ENCODE measurements around the gene SLC16A9.

The SLC16A9 gene

GRCh38 chr10:59657724-59658123, 51.9 kb downstream of the SLC16A9 start:
- TF ChIP-seq CTCF (IDR thresholded peaks at IDR 0.05; ENCODE audit: low read depth, low read length), result no peak
- DNase-seq (ENCODE audit: low read depth, low spot score), result no peak
- in situ Hi-C loops (cut with HindIII; ENCODE audit: low sequenced_read_pairs), result no loop called here
- no peak overlapping the region for H3K4me3 ChIP-seq (ENCODE audit: low read depth, low read length)

GRCh38 chr10:59655309-59655708, 54.3 kb downstream of the SLC16A9 start:
- H3K4me3 ChIP-seq (ENCODE audit: low read depth, low read length), result no peak overlapping the region
- no peak for TF ChIP-seq CTCF (IDR thresholded peaks at IDR 0.05; ENCODE audit: low read depth, low read length)
- in situ Hi-C loops (cut with HindIII; ENCODE audit: low sequenced_read_pairs), result no loop called here
- DNase-seq (ENCODE audit: low read depth, low spot score), result no peak

- H3K4me3 ChIP-seq (ENCODE audit: low read depth, low read length), result no peak overlapping the region
- in situ Hi-C loops (cut with HindIII; ENCODE audit: low sequenced_read_pairs), result no loop called here
- no peak for TF ChIP-seq CTCF (IDR thresholded peaks at IDR 0.05; ENCODE audit: low read depth, low read length)
- no peak for DNase-seq (ENCODE audit: low read depth, low spot score)
These were observed 55.6 kb downstream of the SLC16A9 start for GRCh38 chr10:59654007-59654406.

GRCh38 chr10:59651902-59652301, 57.7 kb downstream of the SLC16A9 start:
- DNase-seq (ENCODE audit: low read depth, low spot score), result no peak
- in situ Hi-C loops (cut with HindIII; ENCODE audit: low sequenced_read_pairs), result no loop called here
- TF ChIP-seq CTCF (IDR thresholded peaks at IDR 0.05; ENCODE audit: low read depth, low read length), result no peak

GRCh38 chr10:59649606-59650346, 59.9 kb downstream of the SLC16A9 start:
- in situ Hi-C loops (cut with HindIII; ENCODE audit: low sequenced_read_pairs), result no loop called here
- TF ChIP-seq CTCF (IDR thresholded peaks at IDR 0.05; ENCODE audit: low read depth, low read length), result no peak
- DNase-seq (ENCODE audit: low read depth, low spot score), result no peak
- no peak overlapping the region for H3K4me3 ChIP-seq (ENCODE audit: low read depth, low read length)

More at GRCh38 chr10:59651902-59652301, 57.7 kb downstream of the SLC16A9 start:
- H3K4me3 ChIP-seq (ENCODE audit: low read depth, low read length), result no peak overlapping the region

GRCh38 chr10:59648711-59649201, 60.9 kb downstream of the SLC16A9 start:
- in situ Hi-C loops (cut with HindIII; ENCODE audit: low sequenced_read_pairs), result no loop called here
- no peak for TF ChIP-seq CTCF (IDR thresholded peaks at IDR 0.05; ENCODE audit: low read depth, low read length)
- no peak overlapping the region for H3K4me3 ChIP-seq (ENCODE audit: low read depth, low read length)
- peak; percentile 14 for DNase-seq (ENCODE audit: low read depth, low spot score)

Data from astrocyte of the spinal cord (primary cell).